ENCODE results near the gene GHRH. TPM values are rescaled to one million over a fixed set of nuclear protein-coding genes. Genes with fewer than 3 reads are reported as not detected.

The GHRH gene
- total RNA-seq, 1 donor from 2014 or later = not detected

GRCh38 chr20:37262505-37262904, 891 bp upstream of the GHRH start:
- no peak for DNase-seq (ENCODE audit: low spot score)

- DNase-seq (ENCODE audit: low spot score) = no peak
Observed at GRCh38 chr20:37260923-37261322, 691 bp downstream of the GHRH start.

GRCh38 chr20:37259865-37260264, 1.7 kb downstream of the GHRH start:
- DNase-seq (ENCODE audit: low spot score) = no peak

GRCh38 chr20:37259031-37259430, 2.6 kb downstream of the GHRH start:
- no peak for DNase-seq (ENCODE audit: low spot score)

- no peak for DNase-seq (ENCODE audit: low spot score)
Observed at GRCh38 chr20:37257988-37258387, 3.6 kb downstream of the GHRH start.

GRCh38 chr20:37257530-37257929, 4.1 kb downstream of the GHRH start:
- DNase-seq (ENCODE audit: low spot score) = no peak

GRCh38 chr20:37256286-37256685, 5.3 kb downstream of the GHRH start:
- no peak for DNase-seq (ENCODE audit: low spot score)

GRCh38 chr20:37254114-37254878, 7.3 kb downstream of the GHRH start:
- no peak for DNase-seq (ENCODE audit: low spot score)

- no peak for DNase-seq (ENCODE audit: low spot score)
Observed at GRCh38 chr20:37253087-37253486, 8.5 kb downstream of the GHRH start.

- no peak for DNase-seq (ENCODE audit: low spot score)
Observed at GRCh38 chr20:37251825-37252477, 9.7 kb downstream of the GHRH start.

GRCh38 chr20:37249304-37249703, 12.3 kb downstream of the GHRH start:
- DNase-seq (ENCODE audit: low spot score) = no peak

GRCh38 chr20:37247547-37247946, 14.1 kb downstream of the GHRH start:
- DNase-seq (ENCODE audit: low spot score) = no peak

- no peak for DNase-seq (ENCODE audit: low spot score)
Observed at GRCh38 chr20:37246736-37247135, 14.9 kb downstream of the GHRH start.

GRCh38 chr20:37245216-37246150, 16.1 kb downstream of the GHRH start:
- DNase-seq (ENCODE audit: low spot score) = no peak

- DNase-seq (ENCODE audit: low spot score) = no peak
Observed at GRCh38 chr20:37244572-37244957, 17.0 kb downstream of the GHRH start.

- peak; percentile 55 for DNase-seq (ENCODE audit: low spot score)
Observed at GRCh38 chr20:37243937-37244571, 17.6 kb downstream of the GHRH start.

GRCh38 chr20:37243076-37243936, 18.3 kb downstream of the GHRH start:
- no peak for DNase-seq (ENCODE audit: low spot score)

GRCh38 chr20:37242503-37242902, 19.1 kb downstream of the GHRH start:
- DNase-seq (ENCODE audit: low spot score) = no peak

- no peak for DNase-seq (ENCODE audit: low spot score)
Observed at GRCh38 chr20:37240337-37241067, 21.1 kb downstream of the GHRH start.

GRCh38 chr20:37238935-37239451, 22.6 kb downstream of the GHRH start:
- no peak for DNase-seq (ENCODE audit: low spot score)
